CD14-positive monocyte (primary cell): ENCODE results near the gene CHRNA1. TPM values are rescaled to one million over a fixed set of nuclear protein-coding genes. Genes with fewer than 3 reads are reported as not detected.
A peak's percentile ranks its signal among the peaks of the same experiment; 100 is the strongest.

ENCODE experiments used
- DNase-seq, 3 donors: peaks; one replicate each; pipeline ENCODE4 v3.0.0-alpha.2; 2011 to 2022
- H2AFZ ChIP-seq: 2 replicates; pipeline ENCODE4 v1.6.0; 2012; ENCODE audit warnings: mild to moderate bottlenecking, low read depth, low read length, inconsistent platforms; ENCODE audit not compliant: insufficient read depth, poor library complexity, severe bottlenecking
- H3K27ac ChIP-seq, 2 donors: 1 replicate in 1 of 2; 2 replicates in 1 of 2; pipeline ENCODE4 v1.5.1; 2012 to 2013; ENCODE audit warnings: low read length in 2 of 2, control low read depth in 1 of 2, inconsistent platforms in 1 of 2, low read depth in 1 of 2, mild to moderate bottlenecking in 1 of 2
- H3K27me3 ChIP-seq, 2 donors: one replicate each; pipeline versions ENCODE4 v1.6.0 to v1.6.1; 2011 to 2013; ENCODE audit warnings: low read length in 2 of 2; ENCODE audit not compliant: control insufficient read depth in 2 of 2, insufficient read depth in 2 of 2
- H3K36me3 ChIP-seq, 2 donors: replicated peaks in 1 of 2; 1 replicate in 1 of 2; 2 replicates in 1 of 2; pipeline versions ENCODE4 v1.5.1 to v1.6.1; 2012 to 2013; ENCODE audit warnings: low read length in 2 of 2, control low read depth in 1 of 2, inconsistent platforms in 1 of 2, mild to moderate bottlenecking in 1 of 2; ENCODE audit not compliant: insufficient read depth in 2 of 2, control insufficient read depth in 1 of 2
- H3K4me1 ChIP-seq, 2 donors: 1 replicate in 1 of 2; 2 replicates in 1 of 2; pipeline versions ENCODE4 v1.5.1 to v1.6.1; 2012 to 2013; ENCODE audit warnings: low read length in 2 of 2, control low read depth in 1 of 2, inconsistent platforms in 1 of 2, mild to moderate bottlenecking in 1 of 2, moderate library complexity in 1 of 2; ENCODE audit not compliant: insufficient read depth in 2 of 2, control insufficient read depth in 1 of 2
- H3K4me2 ChIP-seq: replicated peaks from 2 replicates; pipeline ENCODE3; 2012; ENCODE audit warnings: low read length, moderate library complexity, mild to moderate bottlenecking; ENCODE audit not compliant: poor library complexity, severe bottlenecking; ENCODE audit errors: extremely low read depth
- H3K4me3 ChIP-seq, 3 experiments: fragments of 200-600 bp in 1 of 3; sonication (generic) in 1 of 3; replicated peaks in 1 of 3; 1 replicate in 2 of 3; 2 replicates in 1 of 3; pipeline ENCODE4 v1.5.1; 2011 to 2013; ENCODE audit warnings: low read length in 3 of 3, mild to moderate bottlenecking in 3 of 3, control low read depth in 2 of 3, low read depth in 2 of 3, inconsistent platforms in 1 of 3, moderate library complexity in 1 of 3
- H3K79me2 ChIP-seq: 2 replicates; pipeline ENCODE4 v1.6.0; 2012; ENCODE audit warnings: mild to moderate bottlenecking, control low read depth, inconsistent platforms, low read length, moderate library complexity; ENCODE audit not compliant: insufficient read depth
- H3K9ac ChIP-seq: 2 replicates; pipeline ENCODE4 v1.6.0; 2017; ENCODE audit warnings: low read length, mild to moderate bottlenecking; ENCODE audit not compliant: insufficient read depth, poor library complexity, severe bottlenecking
- H3K9me3 ChIP-seq, 2 donors: replicated peaks in 1 of 2; 1 replicate in 1 of 2; 2 replicates in 1 of 2; pipeline versions ENCODE4 v1.5.1 to v1.6.1; 2012 to 2013; ENCODE audit warnings: low read length in 2 of 2, control low read depth in 1 of 2; ENCODE audit not compliant: control insufficient read depth in 1 of 2, insufficient read depth in 1 of 2
- H4K20me1 ChIP-seq: 2 replicates; pipeline ENCODE4 v1.6.0; 2012; ENCODE audit warnings: mild to moderate bottlenecking, low read length, control low read depth, moderate library complexity; ENCODE audit not compliant: insufficient read depth
- H3K27ac Mint-ChIP-seq, 7 donors: one replicate each; pipeline ENCODE4 v1.8.0; 2020; ENCODE audit warnings: mild to moderate bottlenecking in 7 of 7, mixed read lengths in 7 of 7, moderate library complexity in 6 of 7, inconsistent platforms in 2 of 7
- H3K27me3 Mint-ChIP-seq, 3 donors: one replicate each; pipeline ENCODE4 v1.8.0; 2021 to 2022; ENCODE audit warnings: low read depth in 3 of 3, mild to moderate bottlenecking in 3 of 3, mixed read lengths in 3 of 3, moderate library complexity in 3 of 3, inconsistent platforms in 1 of 3
- H3K36me3 Mint-ChIP-seq, 2 donors: one replicate each; pipeline ENCODE4 v1.8.0; 2020; ENCODE audit warnings: mixed read lengths in 2 of 2, inconsistent platforms in 1 of 2, mild to moderate bottlenecking in 1 of 2
- H3K4me1 Mint-ChIP-seq: one replicate; pipeline ENCODE4 v1.8.0; 2020; ENCODE audit warnings: mild to moderate bottlenecking, mixed read lengths
- H3K4me3 Mint-ChIP-seq, 2 donors: one replicate each; pipeline ENCODE4 v1.8.0; 2020; ENCODE audit warnings: mild to moderate bottlenecking in 2 of 2, mixed read lengths in 2 of 2, moderate library complexity in 1 of 2
- H3K9me3 Mint-ChIP-seq, 7 donors: one replicate each; pipeline ENCODE4 v1.8.0; 2020 to 2022; ENCODE audit warnings: mixed read lengths in 7 of 7, mild to moderate bottlenecking in 6 of 7, moderate library complexity in 6 of 7, inconsistent platforms in 2 of 7
- WGBS: methylation state at CpG from one replicate; pipeline ENCODE4 v1.1.5; 2013; ENCODE audit warnings: missing lambda C conversion rate; ENCODE audit not compliant: insufficient coverage; 5-methylcytosine and 5-hydroxymethylcytosine counted together
- intact Hi-C, 2 donors: fragments of 100-400 bp; cut with micrococcal nuclease; formaldehyde crosslinking; loops; one replicate each; pipeline versions ENCODE4 v1.15.0 to v1.15.1; 2023
- polyA plus RNA-seq, 3 donors: library from polyadenylated mRNA; depleted of rRNA in 1 of 3; unstranded in 2 of 3; stranded (reverse) in 1 of 3; fragments of 300-500 nt in 2 of 3; fragments of >200 nt in 1 of 3; fragmentation: Illumina TruSeq in 2 of 3; gene quantifications; 1 replicate in 2 of 3; 2 replicates in 1 of 3; pipeline ENCODE4 v1.2.3, GENCODE V29; 2012 to 2021
- TF ChIP-seq, protein P1 (sequence below): fragments of 200-600 bp; IDR thresholded peaks from one replicate; pipeline ENCODE4 v1.8.0; 2022; ENCODE audit warnings: antibody characterized with exemption, mild to moderate bottlenecking

The CHRNA1 gene
- polyA plus RNA-seq, 3 donors = not detected

DNA sequence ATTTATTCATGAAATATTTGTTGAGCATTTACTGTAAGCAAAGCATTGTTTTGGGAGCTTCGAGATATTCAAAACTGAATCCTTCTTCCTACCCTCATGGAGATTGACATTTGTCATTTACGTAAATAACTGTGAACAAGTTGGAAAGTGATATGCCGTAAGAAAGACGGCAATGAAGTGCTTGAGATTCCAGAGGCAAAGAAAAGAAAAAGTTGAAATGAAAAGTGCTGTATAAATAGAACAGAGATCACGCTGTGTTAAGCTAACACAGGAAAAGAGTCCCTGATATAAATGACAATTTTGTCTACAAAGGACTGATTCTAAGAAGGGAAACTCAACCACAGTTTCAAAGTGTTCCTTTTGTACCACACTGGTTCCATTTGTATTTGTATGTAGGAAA lies 1.8 kb downstream of the CHRNA1 start:
- Histone ChIP-seq H3K27me3 (peaks cover 6 to 21% of the 10 kb centered on the region in 2 donors), H3K4me3 (no peak overlapping the region), H3K4me1 (no peaks in the 10 kb centered on the region), H3K9me3 (no peaks in the 10 kb centered on the region), H3K4me2 (no peak overlapping the region), H2AFZ (no peak overlapping the region), H3K27ac (no peak overlapping the region), H3K79me2 (no peaks in the 10 kb centered on the region), H4K20me1 (no peaks in the 10 kb centered on the region), H3K36me3 (no peaks in the 10 kb centered on the region), H3K9ac (no peak overlapping the region)
- 90% methylated on average over 2 of the region's 5 CpGs for WGBS
- no peak overlapping the region for H3K27ac Mint-ChIP-seq
- DNase-seq = no peak
- intact Hi-C loops = no loop called here
- TF ChIP-seq, protein P1, sequence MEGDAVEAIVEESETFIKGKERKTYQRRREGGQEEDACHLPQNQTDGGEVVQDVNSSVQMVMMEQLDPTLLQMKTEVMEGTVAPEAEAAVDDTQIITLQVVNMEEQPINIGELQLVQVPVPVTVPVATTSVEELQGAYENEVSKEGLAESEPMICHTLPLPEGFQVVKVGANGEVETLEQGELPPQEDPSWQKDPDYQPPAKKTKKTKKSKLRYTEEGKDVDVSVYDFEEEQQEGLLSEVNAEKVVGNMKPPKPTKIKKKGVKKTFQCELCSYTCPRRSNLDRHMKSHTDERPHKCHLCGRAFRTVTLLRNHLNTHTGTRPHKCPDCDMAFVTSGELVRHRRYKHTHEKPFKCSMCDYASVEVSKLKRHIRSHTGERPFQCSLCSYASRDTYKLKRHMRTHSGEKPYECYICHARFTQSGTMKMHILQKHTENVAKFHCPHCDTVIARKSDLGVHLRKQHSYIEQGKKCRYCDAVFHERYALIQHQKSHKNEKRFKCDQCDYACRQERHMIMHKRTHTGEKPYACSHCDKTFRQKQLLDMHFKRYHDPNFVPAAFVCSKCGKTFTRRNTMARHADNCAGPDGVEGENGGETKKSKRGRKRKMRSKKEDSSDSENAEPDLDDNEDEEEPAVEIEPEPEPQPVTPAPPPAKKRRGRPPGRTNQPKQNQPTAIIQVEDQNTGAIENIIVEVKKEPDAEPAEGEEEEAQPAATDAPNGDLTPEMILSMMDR = no peak
- no peaks in the 10 kb centered on the region for H3K36me3 Mint-ChIP-seq
- peaks cover 18 to 53% (median 22%) of the 10 kb centered on the region in 3 donors for H3K27me3 Mint-ChIP-seq
- H3K9me3 Mint-ChIP-seq = peaks cover 0 to 1% (median 0%) of the 10 kb centered on the region in 7 donors
- H3K4me1 Mint-ChIP-seq = peaks cover 2% of the 10 kb centered on the region
- H3K4me3 Mint-ChIP-seq = no peak overlapping the region

DNA sequence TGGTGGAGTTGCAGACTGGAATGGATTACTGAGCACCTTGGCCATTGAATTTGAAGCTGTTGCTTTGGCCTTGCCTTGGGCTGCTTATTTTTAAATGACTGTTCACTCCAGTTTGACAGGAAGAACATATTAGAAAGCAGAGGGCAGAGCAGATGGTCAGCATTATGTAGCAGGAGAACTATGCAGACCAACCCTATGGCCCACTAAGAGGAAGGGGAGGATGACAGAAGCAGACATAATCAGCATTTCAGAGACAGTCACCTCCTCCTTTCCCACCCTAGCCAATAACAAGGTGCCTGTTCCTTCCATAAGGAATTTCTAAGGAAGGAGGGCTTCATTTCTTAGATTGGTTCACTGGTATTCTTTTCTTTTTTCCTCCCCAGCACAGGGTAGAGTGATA lies 2.4 kb downstream of the CHRNA1 start:
- TF ChIP-seq, protein P1 = no peak
- Histone ChIP-seq H3K4me3 (no peak overlapping the region), H3K9ac (no peak overlapping the region), H3K9me3 (no peaks in the 10 kb centered on the region), H3K36me3 (no peaks in the 10 kb centered on the region), H3K4me1 (no peaks in the 10 kb centered on the region), H2AFZ (no peak overlapping the region), H3K4me2 (no peak overlapping the region), H3K27me3 (peaks cover 6 to 21% of the 10 kb centered on the region in 2 donors), H4K20me1 (no peaks in the 10 kb centered on the region), H3K27ac (no peak overlapping the region), H3K79me2 (no peaks in the 10 kb centered on the region)
- H3K4me1 Mint-ChIP-seq = peaks cover 2% of the 10 kb centered on the region
- no peaks in the 10 kb centered on the region for H3K36me3 Mint-ChIP-seq
- H3K27me3 Mint-ChIP-seq = peaks cover 16 to 49% (median 24%) of the 10 kb centered on the region in 3 donors
- intact Hi-C loops = no loop called here
- H3K9me3 Mint-ChIP-seq = peaks cover 0 to 1% (median 0%) of the 10 kb centered on the region in 7 donors
- no peak overlapping the region for H3K4me3 Mint-ChIP-seq
- DNase-seq = no peak
- H3K27ac Mint-ChIP-seq = peak overlapping the region in 1 of 7 donors; percentile 23
